GM21390 (cell line): ENCODE data around the gene THAP11.

ENCODE experiments used
- ATAC-seq: cut with Tn5 transposase; IDR thresholded peaks from one replicate; pipeline ENCODE4 v1.9.1; 2021; ENCODE audit not compliant: unreplicated experiment

THAP11 gene

GRCh38 chr16:67841816-67842508 lies at the start of gene THAP11:
TSS of gene THAP11 (plus strand) at chr16:67842320. CDS start at chr16:67842555, 235 bp downstream.
- ATAC-seq, result peak; percentile 42

- ATAC-seq, result no peak
Measured at GRCh38 chr16:67796099-67796718, 45.9 kb upstream of the THAP11 start.

GRCh38 chr16:67800338-67800926 lies 41.7 kb upstream of the THAP11 start:
- no peak for ATAC-seq

- no peak for ATAC-seq
Measured at GRCh38 chr16:67801241-67801640, 40.9 kb upstream of the THAP11 start.

- no peak for ATAC-seq
Measured at GRCh38 chr16:67801883-67802282, 40.2 kb upstream of the THAP11 start.

GRCh38 chr16:67803894-67804293 lies 38.2 kb upstream of the THAP11 start:
- ATAC-seq, result no peak

GRCh38 chr16:67804853-67805542 lies 37.1 kb upstream of the THAP11 start:
- no peak for ATAC-seq

- no peak for ATAC-seq
Measured at GRCh38 chr16:67805718-67806427, 36.2 kb upstream of the THAP11 start.

GRCh38 chr16:67806428-67807147 lies 35.5 kb upstream of the THAP11 start, which contains the start of the genes RANBP10 and TSNAXIP1:
TSS of gene RANBP10 (minus strand) at chr16:67806560. CDS start at chr16:67806536, 24 bp downstream.
TSS of gene TSNAXIP1 (plus strand) at chr16:67806889. CDS start at chr16:67807150, 261 bp downstream.
- peak; percentile 92 for ATAC-seq

- ATAC-seq, result no peak
Measured at GRCh38 chr16:67807148-67807682, 34.9 kb upstream of the THAP11 start.

- no peak for ATAC-seq
Measured at GRCh38 chr16:67811899-67812298, 30.2 kb upstream of the THAP11 start.

- no peak for ATAC-seq
Measured at GRCh38 chr16:67814567-67814966, 27.6 kb upstream of the THAP11 start.

GRCh38 chr16:67820608-67821259 lies 21.4 kb upstream of the THAP11 start:
- no peak for ATAC-seq

GRCh38 chr16:67822511-67822910 lies 19.6 kb upstream of the THAP11 start:
- ATAC-seq, result no peak

GRCh38 chr16:67825119-67825518 lies 17.0 kb upstream of the THAP11 start:
- ATAC-seq, result no peak

GRCh38 chr16:67825906-67826305 lies 16.2 kb upstream of the THAP11 start:
- no peak for ATAC-seq

GRCh38 chr16:67828651-67829050 lies 13.5 kb upstream of the THAP11 start:
- ATAC-seq, result no peak

- ATAC-seq, result no peak
Measured at GRCh38 chr16:67833030-67833414, 9.1 kb upstream of the THAP11 start.

- ATAC-seq, result peak; percentile 98
Measured at GRCh38 chr16:67833415-67834241, 8.5 kb upstream of the THAP11 start.
